ENCODE measurements around the gene SLC7A10.

The SLC7A10 gene

DNA sequence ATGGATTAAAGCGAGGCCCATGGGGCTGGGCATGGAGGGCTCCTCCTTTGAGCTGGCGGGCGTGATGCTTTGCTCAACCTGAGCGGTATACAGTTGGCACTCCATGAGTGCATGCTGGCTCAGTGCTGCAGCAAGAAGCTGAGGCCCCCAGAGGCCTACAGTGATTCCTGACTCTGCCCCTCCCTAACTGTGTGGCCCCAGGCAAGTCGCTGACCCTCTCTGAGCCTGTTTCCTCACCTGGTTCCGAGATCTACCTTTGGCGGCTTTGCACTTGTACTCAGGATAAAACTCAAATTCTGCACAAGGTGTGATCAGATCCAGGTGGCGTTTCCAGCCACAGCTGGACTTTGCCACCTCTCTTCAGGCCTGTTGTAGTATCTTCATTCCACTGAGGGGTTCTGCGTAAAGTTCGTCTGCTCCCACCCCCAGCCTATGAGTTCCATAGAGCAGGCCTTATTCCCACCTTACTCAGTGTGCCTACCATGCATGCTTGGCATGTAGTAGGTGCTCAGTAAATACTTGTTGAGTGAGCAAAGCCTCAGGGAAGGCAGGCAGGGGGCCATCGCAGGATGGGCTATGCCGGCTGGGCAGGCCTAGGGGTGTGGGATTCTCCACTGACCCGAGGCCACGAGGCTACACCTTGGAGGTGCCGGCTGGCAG is 23.6 kb downstream of the SLC7A10 start:
- Histone ChIP-seq H3K27me3 (ENCODE audit: low read depth, low read length) (peaks cover 4% of the 10 kb centered on the region; the same call in 1 of the 2 replicates), H3K4me3 (ENCODE audit: low read length) (no peak overlapping the region), H3K36me3 (replicated peaks; ENCODE audit: low read depth, low read length) (no peaks in the 10 kb centered on the region), H3K4me1 (ENCODE audit: low read length) (no peaks in the 10 kb centered on the region), H2AFZ (ENCODE audit: low read depth, low read length) (no peak overlapping the region), H3K9me3 (ENCODE audit: insufficient read depth, low read length) (no peaks in the 10 kb centered on the region), H3K27ac (ENCODE audit: low read length) (no peak overlapping the region), H3K4me2 (ENCODE audit: low read length) (no peak overlapping the region), H3K79me2 (ENCODE audit: low read length) (no peaks in the 10 kb centered on the region), H4K20me1 (ENCODE audit: insufficient read depth, low read length) (no peaks in the 10 kb centered on the region), H3K9ac (ENCODE audit: low read length) (no peak overlapping the region)
- TF ChIP-seq EZH2phosphoT487 (IDR thresholded peaks at IDR 0.05; ENCODE audit: low read depth) = no peak
- TF ChIP-seq, protein P1, sequence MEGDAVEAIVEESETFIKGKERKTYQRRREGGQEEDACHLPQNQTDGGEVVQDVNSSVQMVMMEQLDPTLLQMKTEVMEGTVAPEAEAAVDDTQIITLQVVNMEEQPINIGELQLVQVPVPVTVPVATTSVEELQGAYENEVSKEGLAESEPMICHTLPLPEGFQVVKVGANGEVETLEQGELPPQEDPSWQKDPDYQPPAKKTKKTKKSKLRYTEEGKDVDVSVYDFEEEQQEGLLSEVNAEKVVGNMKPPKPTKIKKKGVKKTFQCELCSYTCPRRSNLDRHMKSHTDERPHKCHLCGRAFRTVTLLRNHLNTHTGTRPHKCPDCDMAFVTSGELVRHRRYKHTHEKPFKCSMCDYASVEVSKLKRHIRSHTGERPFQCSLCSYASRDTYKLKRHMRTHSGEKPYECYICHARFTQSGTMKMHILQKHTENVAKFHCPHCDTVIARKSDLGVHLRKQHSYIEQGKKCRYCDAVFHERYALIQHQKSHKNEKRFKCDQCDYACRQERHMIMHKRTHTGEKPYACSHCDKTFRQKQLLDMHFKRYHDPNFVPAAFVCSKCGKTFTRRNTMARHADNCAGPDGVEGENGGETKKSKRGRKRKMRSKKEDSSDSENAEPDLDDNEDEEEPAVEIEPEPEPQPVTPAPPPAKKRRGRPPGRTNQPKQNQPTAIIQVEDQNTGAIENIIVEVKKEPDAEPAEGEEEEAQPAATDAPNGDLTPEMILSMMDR (IDR thresholded peaks at IDR 0.05; ENCODE audit: low read depth, low read length) = no peak

DNA sequence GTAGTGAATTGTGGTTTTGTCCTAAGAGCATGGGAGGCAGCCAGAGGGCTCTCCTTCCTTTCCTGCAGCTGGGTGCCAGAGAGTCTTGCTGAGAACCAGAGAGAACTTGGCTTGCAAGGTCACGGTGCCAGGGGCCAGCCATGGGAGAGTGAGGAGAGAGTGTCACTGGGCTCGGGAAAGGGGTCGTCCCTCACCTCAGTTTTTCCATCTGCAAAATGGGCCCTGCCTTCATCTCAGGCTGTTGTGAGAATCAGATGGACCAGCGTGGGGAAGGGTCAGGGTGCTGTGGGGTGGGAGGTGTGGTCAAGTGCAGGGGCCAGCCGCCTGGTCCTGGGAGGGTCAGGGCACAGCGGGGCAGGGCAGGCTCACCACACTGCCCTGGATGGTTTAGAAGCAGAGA is 24.2 kb downstream of the SLC7A10 start:
- TF ChIP-seq EZH2phosphoT487 (IDR thresholded peaks at IDR 0.05; ENCODE audit: low read depth) = no peak
- TF ChIP-seq, protein P1 (IDR thresholded peaks at IDR 0.05; ENCODE audit: low read depth, low read length) = no peak

DNA sequence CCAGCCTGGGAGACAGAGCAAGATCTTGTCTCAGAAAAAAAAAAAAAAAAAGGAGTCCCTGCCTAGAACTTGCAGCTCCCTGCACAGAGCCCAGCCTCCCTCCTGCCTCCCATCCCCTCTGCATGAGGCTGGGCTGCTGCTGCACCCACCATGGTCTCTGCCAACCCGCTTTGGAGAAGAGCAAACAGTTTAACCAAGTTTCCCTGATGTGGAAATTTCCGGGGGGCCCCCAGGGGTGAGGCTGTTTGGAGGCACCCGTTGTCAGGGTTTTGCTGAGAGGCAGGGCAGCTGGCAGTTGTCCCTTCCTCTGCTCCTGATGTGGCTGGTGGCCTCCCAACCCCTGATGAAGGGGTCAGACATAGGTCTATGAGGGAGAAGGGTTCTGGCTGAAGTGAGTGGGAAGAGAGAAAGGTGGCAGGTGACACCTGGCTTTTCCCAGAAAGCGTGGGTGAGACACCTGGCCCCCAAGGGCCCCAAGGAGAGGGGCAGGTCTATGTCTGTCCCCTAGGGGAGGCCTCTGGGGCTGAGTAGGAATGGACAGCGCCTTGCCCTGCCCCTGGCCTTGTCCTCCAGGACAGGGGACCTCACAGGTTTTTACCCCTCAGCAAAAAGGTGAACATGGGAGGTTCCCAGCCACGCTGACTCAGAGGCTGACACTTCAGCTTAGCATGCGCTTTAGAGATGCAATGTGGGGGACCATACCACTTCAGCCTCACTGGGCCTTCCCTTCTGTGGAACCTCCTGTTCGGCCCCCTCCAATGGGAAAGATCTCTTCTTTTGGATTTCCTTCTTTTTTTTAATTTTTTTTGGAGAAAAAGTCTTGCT is 26.0 kb downstream of the SLC7A10 start:
- no peaks in the 10 kb centered on the region for H3K9me3 ChIP-seq (ENCODE audit: insufficient read depth, low read length)
- no peaks in the 10 kb centered on the region for H3K79me2 ChIP-seq (ENCODE audit: low read length)
- H3K27me3 ChIP-seq (ENCODE audit: low read depth, low read length) = peaks cover 4% of the 10 kb centered on the region; the same call in 1 of the 2 replicates
- no peaks in the 10 kb centered on the region for H3K36me3 ChIP-seq (replicated peaks; ENCODE audit: low read depth, low read length)
- TF ChIP-seq EZH2phosphoT487 (IDR thresholded peaks at IDR 0.05; ENCODE audit: low read depth) = no peak
- TF ChIP-seq, protein P1 (IDR thresholded peaks at IDR 0.05; ENCODE audit: low read depth, low read length) = no peak
- no peak overlapping the region for H3K4me2 ChIP-seq (ENCODE audit: low read length)
- H3K4me3 ChIP-seq (ENCODE audit: low read length) = no peak overlapping the region
- no peak overlapping the region for H3K27ac ChIP-seq (ENCODE audit: low read length)
- no peaks in the 10 kb centered on the region for H3K4me1 ChIP-seq (ENCODE audit: low read length)
- H2AFZ ChIP-seq (ENCODE audit: low read depth, low read length) = no peak overlapping the region
- no peak overlapping the region for H3K9ac ChIP-seq (ENCODE audit: low read length)
- no peaks in the 10 kb centered on the region for H4K20me1 ChIP-seq (ENCODE audit: insufficient read depth, low read length)

More for the DNA sequence above, 24.2 kb downstream of the SLC7A10 start:
- Histone ChIP-seq H3K4me1 (ENCODE audit: low read length) (no peaks in the 10 kb centered on the region), H3K36me3 (replicated peaks; ENCODE audit: low read depth, low read length) (no peaks in the 10 kb centered on the region), H3K27me3 (ENCODE audit: low read depth, low read length) (peaks cover 4% of the 10 kb centered on the region; the same call in 1 of the 2 replicates), H3K27ac (ENCODE audit: low read length) (no peak overlapping the region), H4K20me1 (ENCODE audit: insufficient read depth, low read length) (no peaks in the 10 kb centered on the region), H2AFZ (ENCODE audit: low read depth, low read length) (no peak overlapping the region), H3K4me2 (ENCODE audit: low read length) (no peak overlapping the region), H3K9me3 (ENCODE audit: insufficient read depth, low read length) (no peaks in the 10 kb centered on the region), H3K9ac (ENCODE audit: low read length) (no peak overlapping the region), H3K4me3 (ENCODE audit: low read length) (no peak overlapping the region), H3K79me2 (ENCODE audit: low read length) (no peaks in the 10 kb centered on the region)

DNA sequence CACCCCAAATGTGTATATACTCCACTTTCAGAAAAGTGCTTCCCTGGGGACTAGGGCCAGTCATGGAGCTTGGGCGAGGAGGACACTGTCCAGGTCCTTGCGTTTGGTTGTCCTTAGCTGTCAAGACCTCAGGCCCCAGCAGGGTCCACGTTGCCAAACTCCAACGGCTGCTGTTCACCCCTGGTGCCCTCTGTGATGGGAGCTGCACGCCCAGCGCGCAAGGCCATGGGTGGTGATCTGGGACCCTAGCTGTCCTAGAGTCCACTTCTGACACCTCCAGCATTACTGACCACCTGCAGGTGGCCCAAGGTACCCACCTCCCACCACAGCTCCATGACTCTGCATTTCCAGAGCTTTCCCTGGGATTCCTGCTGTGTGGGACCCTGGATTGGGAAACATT is 27.5 kb downstream of the SLC7A10 start:
- Histone ChIP-seq H3K9me3 (ENCODE audit: insufficient read depth, low read length) (no peaks in the 10 kb centered on the region), H3K79me2 (ENCODE audit: low read length) (no peaks in the 10 kb centered on the region), H2AFZ (ENCODE audit: low read depth, low read length) (no peak overlapping the region), H3K4me2 (ENCODE audit: low read length) (no peak overlapping the region), H3K36me3 (replicated peaks; ENCODE audit: low read depth, low read length) (no peaks in the 10 kb centered on the region), H3K4me1 (ENCODE audit: low read length) (no peaks in the 10 kb centered on the region), H3K27me3 (ENCODE audit: low read depth, low read length) (peaks cover 4% of the 10 kb centered on the region; the same call in 1 of the 2 replicates), H3K27ac (ENCODE audit: low read length) (no peak overlapping the region), H4K20me1 (ENCODE audit: insufficient read depth, low read length) (no peaks in the 10 kb centered on the region), H3K9ac (ENCODE audit: low read length) (no peak overlapping the region), H3K4me3 (ENCODE audit: low read length) (no peak overlapping the region)
- TF ChIP-seq EZH2phosphoT487 (IDR thresholded peaks at IDR 0.05; ENCODE audit: low read depth) = no peak
- TF ChIP-seq, protein P1 (IDR thresholded peaks at IDR 0.05; ENCODE audit: low read depth, low read length) = no peak

Data from OCI-LY3 (cell line).